Measurements from ENCODE around the gene SKAP2. TPM values are rescaled to one million over a fixed set of nuclear protein-coding genes. Genes with fewer than 3 reads are reported as not detected.

Gene SKAP2, protein sequence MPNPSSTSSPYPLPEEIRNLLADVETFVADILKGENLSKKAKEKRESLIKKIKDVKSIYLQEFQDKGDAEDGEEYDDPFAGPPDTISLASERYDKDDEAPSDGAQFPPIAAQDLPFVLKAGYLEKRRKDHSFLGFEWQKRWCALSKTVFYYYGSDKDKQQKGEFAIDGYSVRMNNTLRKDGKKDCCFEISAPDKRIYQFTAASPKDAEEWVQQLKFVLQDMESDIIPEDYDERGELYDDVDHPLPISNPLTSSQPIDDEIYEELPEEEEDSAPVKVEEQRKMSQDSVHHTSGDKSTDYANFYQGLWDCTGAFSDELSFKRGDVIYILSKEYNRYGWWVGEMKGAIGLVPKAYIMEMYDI
- 25.5 and 61.6 TPM in 2 replicates for total RNA-seq (ENCODE audit: low replicate concordance)
- long read RNA-seq, transcript SKAP2-201 (13 exons, 3,998 nt) = major isoform, 158 of 195 reads
- long read RNA-seq, partial matches to known transcripts = 7 of 195 reads
- long read RNA-seq, other reads (novel, unspliced or antisense) = 30 of 195 reads

- peaks cover 5% of the 10 kb centered on the region for H3K27me3 Mint-ChIP-seq
- peaks cover 7% of the 10 kb centered on the region for H3K4me1 Mint-ChIP-seq (ENCODE audit: unreplicated experiment)
- peaks cover 3% of the 10 kb centered on the region for H3K36me3 Mint-ChIP-seq
- peak; percentile 99 for DNase-seq (ENCODE audit: extremely low spot score, unreplicated experiment)
- TF ChIP-seq, protein P1, sequence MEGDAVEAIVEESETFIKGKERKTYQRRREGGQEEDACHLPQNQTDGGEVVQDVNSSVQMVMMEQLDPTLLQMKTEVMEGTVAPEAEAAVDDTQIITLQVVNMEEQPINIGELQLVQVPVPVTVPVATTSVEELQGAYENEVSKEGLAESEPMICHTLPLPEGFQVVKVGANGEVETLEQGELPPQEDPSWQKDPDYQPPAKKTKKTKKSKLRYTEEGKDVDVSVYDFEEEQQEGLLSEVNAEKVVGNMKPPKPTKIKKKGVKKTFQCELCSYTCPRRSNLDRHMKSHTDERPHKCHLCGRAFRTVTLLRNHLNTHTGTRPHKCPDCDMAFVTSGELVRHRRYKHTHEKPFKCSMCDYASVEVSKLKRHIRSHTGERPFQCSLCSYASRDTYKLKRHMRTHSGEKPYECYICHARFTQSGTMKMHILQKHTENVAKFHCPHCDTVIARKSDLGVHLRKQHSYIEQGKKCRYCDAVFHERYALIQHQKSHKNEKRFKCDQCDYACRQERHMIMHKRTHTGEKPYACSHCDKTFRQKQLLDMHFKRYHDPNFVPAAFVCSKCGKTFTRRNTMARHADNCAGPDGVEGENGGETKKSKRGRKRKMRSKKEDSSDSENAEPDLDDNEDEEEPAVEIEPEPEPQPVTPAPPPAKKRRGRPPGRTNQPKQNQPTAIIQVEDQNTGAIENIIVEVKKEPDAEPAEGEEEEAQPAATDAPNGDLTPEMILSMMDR (conservative IDR thresholded peaks at IDR 0.05) = no peak
- peaks cover 4% of the 10 kb centered on the region for H3K9me3 Mint-ChIP-seq
- H3K27ac Mint-ChIP-seq = peak within 1 kb of the TSS; percentile 96
- peak within 1 kb of the TSS; percentile 95 for H3K4me3 Mint-ChIP-seq
Observed at GRCh38 chr7:26864309-26865093, at the start of gene SKAP2. Gene SKAP2, minus strand, starts transcription at chr7:26864590. Its CDS starts 161 bp downstream, at chr7:26864429.

DNA sequence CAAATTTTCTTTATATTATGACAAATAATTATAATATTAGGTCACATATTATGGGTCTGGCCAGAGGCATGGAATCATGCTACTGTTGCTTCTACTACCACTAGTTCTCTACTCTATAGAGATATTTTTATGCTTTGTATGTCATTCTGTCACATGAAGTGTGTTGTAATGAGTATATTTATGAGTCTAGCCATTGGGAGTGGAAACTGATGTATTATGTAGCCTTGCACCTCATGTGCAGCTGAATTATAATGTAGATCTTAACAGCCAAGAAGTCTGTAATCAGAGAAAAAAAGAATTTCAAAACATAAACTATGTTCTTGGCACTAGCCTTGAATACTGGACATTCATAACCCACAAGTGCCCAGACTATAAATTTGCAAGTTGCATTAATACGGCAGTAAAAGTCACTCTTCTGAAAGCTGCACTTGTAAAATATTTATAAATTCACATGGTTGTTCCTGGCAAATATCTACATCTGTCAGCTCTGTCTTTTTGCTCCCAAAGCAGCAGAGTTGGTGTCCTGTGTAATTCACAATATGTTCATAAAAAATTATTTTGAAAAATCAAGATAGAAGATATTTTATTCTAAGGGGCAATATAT is 48.6 kb upstream of the SKAP2 start:
- H3K9me3 Mint-ChIP-seq = no peaks in the 10 kb centered on the region
- DNase-seq (ENCODE audit: extremely low spot score, unreplicated experiment) = no peak
- no peaks in the 10 kb centered on the region for H3K4me1 Mint-ChIP-seq (ENCODE audit: unreplicated experiment)
- TF ChIP-seq, protein P1 (conservative IDR thresholded peaks at IDR 0.05) = no peak
- no peak overlapping the region for H3K4me3 Mint-ChIP-seq
- H3K27ac Mint-ChIP-seq = no peak overlapping the region
- H3K27me3 Mint-ChIP-seq = no peaks in the 10 kb centered on the region
- H3K36me3 Mint-ChIP-seq = no peaks in the 10 kb centered on the region

DNA sequence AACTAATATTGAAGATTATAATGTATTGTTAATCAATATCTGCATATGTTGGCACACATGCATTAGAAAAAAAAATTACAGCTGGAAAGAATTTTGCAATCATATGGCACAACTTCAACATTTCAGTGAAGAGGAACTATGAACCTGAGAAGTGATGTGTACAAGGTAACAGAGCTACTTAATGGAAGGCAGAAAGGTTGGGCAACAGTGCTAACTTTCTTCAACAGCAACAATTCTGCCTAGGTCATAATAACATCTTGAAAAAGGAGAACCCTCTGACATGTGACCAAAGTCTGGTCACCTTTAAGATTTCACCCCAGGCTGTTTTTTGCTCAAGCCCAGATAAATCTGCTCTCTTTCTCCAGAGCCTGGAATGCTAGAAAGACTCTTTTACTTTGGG is 47.9 kb upstream of the SKAP2 start:
- H3K9me3 Mint-ChIP-seq = no peaks in the 10 kb centered on the region
- TF ChIP-seq, protein P1 (conservative IDR thresholded peaks at IDR 0.05) = no peak
- no peak overlapping the region for H3K27ac Mint-ChIP-seq
- H3K27me3 Mint-ChIP-seq = no peaks in the 10 kb centered on the region
- H3K36me3 Mint-ChIP-seq = no peaks in the 10 kb centered on the region
- DNase-seq (ENCODE audit: extremely low spot score, unreplicated experiment) = no peak
- H3K4me3 Mint-ChIP-seq = no peak overlapping the region
- no peaks in the 10 kb centered on the region for H3K4me1 Mint-ChIP-seq (ENCODE audit: unreplicated experiment)

DNA sequence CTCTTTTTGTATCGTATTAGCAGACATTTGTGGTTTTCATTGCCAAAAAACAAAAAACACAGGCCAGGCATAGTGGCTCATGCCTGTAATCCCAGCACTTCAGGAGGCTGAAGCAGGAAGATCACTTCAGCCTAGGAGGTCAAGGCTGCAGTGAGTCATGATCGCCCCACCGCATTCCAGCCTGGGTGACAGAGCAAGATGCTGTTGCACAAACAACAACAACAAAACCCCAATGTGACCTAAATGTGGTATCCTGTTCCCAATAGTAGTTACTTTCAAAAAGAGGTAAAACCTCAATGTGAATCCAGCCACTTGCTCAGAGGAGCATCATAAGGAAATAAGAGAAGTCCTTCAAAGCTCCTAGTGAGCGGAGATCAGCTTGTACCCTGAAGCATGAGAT is 45.8 kb upstream of the SKAP2 start:
- TF ChIP-seq, protein P1 (conservative IDR thresholded peaks at IDR 0.05) = no peak
- Mint-ChIP-seq H3K9me3 (no peaks in the 10 kb centered on the region), H3K4me3 (no peak overlapping the region), H3K36me3 (no peaks in the 10 kb centered on the region), H3K27me3 (no peaks in the 10 kb centered on the region), H3K27ac (no peak overlapping the region), H3K4me1 (ENCODE audit: unreplicated experiment) (no peaks in the 10 kb centered on the region)
- DNase-seq (ENCODE audit: extremely low spot score, unreplicated experiment) = no peak

GRCh38 chr7:26900251-26900650 is 35.9 kb upstream of the SKAP2 start:
- H3K4me3 Mint-ChIP-seq = no peak overlapping the region
- H3K4me1 Mint-ChIP-seq (ENCODE audit: unreplicated experiment) = no peaks in the 10 kb centered on the region
- DNase-seq (ENCODE audit: extremely low spot score, unreplicated experiment) = no peak
- no peak overlapping the region for H3K27ac Mint-ChIP-seq
- no peaks in the 10 kb centered on the region for H3K36me3 Mint-ChIP-seq
- H3K9me3 Mint-ChIP-seq = no peaks in the 10 kb centered on the region
- no peaks in the 10 kb centered on the region for H3K27me3 Mint-ChIP-seq
- TF ChIP-seq, protein P1 (conservative IDR thresholded peaks at IDR 0.05) = no peak

Data from type B pancreatic cell (in vitro differentiated cells).